ENCODE data around the gene MMAB.

DNA sequence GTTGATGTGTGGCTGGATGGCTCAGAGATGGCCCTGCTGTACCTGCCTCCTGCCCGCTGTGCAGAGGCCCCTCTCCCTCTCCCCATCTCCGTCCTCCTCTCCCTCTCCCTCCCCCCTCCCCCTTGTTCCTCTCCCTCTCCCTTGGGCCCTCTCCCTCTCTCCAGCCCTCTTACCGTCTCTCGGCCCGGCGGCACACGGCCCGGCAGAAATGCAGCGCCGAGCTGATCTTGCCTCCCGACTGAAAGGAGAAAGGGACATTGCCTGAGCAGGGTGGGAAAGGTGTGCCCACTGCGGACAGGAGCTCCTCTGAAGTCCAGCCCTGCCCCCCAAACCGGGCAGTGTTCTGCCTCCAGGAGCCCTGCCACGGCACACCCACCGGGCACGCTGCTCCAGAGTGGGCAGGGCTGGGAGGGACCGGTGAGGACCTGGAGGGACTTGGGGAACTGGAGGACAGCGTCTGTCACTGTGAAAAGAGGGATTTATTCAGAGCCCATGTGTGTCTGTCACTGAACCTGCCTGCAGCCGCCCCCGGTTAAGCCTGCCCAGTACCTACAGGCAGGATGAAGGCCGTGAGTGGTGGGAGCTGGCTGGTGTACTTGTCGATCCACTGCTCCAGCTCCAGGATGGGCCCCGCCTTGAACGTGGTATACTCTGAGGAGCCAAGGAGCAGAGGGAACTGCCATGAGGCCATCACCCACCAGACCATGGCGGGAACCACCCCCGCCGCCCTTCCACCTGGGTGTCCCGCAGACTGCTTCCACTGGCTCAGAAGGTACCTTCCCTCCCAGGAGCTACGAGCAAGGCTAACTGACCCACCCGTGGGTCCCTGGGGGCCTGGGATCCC, 12.2 kb downstream of the MMAB start:
- TF ChIP-seq, protein P1, sequence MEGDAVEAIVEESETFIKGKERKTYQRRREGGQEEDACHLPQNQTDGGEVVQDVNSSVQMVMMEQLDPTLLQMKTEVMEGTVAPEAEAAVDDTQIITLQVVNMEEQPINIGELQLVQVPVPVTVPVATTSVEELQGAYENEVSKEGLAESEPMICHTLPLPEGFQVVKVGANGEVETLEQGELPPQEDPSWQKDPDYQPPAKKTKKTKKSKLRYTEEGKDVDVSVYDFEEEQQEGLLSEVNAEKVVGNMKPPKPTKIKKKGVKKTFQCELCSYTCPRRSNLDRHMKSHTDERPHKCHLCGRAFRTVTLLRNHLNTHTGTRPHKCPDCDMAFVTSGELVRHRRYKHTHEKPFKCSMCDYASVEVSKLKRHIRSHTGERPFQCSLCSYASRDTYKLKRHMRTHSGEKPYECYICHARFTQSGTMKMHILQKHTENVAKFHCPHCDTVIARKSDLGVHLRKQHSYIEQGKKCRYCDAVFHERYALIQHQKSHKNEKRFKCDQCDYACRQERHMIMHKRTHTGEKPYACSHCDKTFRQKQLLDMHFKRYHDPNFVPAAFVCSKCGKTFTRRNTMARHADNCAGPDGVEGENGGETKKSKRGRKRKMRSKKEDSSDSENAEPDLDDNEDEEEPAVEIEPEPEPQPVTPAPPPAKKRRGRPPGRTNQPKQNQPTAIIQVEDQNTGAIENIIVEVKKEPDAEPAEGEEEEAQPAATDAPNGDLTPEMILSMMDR (conservative IDR thresholded peaks at IDR 0.05; ENCODE audit: low read depth, low read length), result no peak
- no peak for TF ChIP-seq EZH2 (IDR thresholded peaks at IDR 0.05; ENCODE audit: borderline replicate concordance, low read depth, low read length, poor library complexity, severe bottlenecking)
